HEK293 (cell line): ENCODE results near the gene NOXRED1.

Experiments
- BCL11A ChIP-seq: fragments of 450-650 bp; formaldehyde crosslinking; IDR thresholded peaks from 2 replicates; pipeline ENCODE4 v1.5.1; 2016; ENCODE audit warnings: low read depth, missing biosample characterization, missing genetic modification characterization
- SALL2 ChIP-seq: fragments of 450-650 bp; formaldehyde crosslinking; IDR thresholded peaks from 2 replicates; pipeline ENCODE4 v1.5.0; 2017; ENCODE audit warnings: missing biosample characterization, mild to moderate bottlenecking, missing genetic modification characterization, borderline replicate concordance
- YY1 ChIP-seq: fragments of 450-650 bp; formaldehyde crosslinking; IDR thresholded peaks from 2 replicates; pipeline ENCODE4 v1.5.1; 2018; ENCODE audit warnings: missing biosample characterization, missing genetic modification characterization
- ZNF174 ChIP-seq: fragments of 450-650 bp; formaldehyde crosslinking; IDR thresholded peaks from 2 replicates; pipeline ENCODE4 v1.5.0; 2017; ENCODE audit warnings: missing biosample characterization, mild to moderate bottlenecking, missing genetic modification characterization
- ZNF2 ChIP-seq: fragments of 450-650 bp; formaldehyde crosslinking; IDR thresholded peaks from 2 replicates; pipeline ENCODE4 v1.5.1; 2016; ENCODE audit warnings: missing biosample characterization, missing genetic modification characterization
- ZNF324 ChIP-seq: fragments of 450-650 bp; formaldehyde crosslinking; IDR thresholded peaks from 2 replicates; pipeline ENCODE4 v1.5.1; 2016; ENCODE audit warnings: missing biosample characterization, missing genetic modification characterization
- ZNF350 ChIP-seq: fragments of 450-650 bp; formaldehyde crosslinking; IDR thresholded peaks from 2 replicates; pipeline ENCODE4 v1.5.0; 2017; ENCODE audit warnings: missing biosample characterization, mild to moderate bottlenecking, missing genetic modification characterization
- ZNF391 ChIP-seq: fragments of 450-650 bp; formaldehyde crosslinking; IDR thresholded peaks from 2 replicates; pipeline ENCODE4 v1.5.1; 2016; ENCODE audit warnings: low read depth, missing biosample characterization, missing genetic modification characterization, borderline replicate concordance
- ZNF626 ChIP-seq: fragments of 450-650 bp; sonication (Bioruptor Pico); formaldehyde crosslinking; IDR thresholded peaks from 2 replicates; pipeline ENCODE4 v1.5.1; 2018; ENCODE audit warnings: missing biosample characterization, missing genetic modification characterization, inconsistent platforms
- ZNF830 ChIP-seq: fragments of 450-650 bp; IDR thresholded peaks from 2 replicates; pipeline ENCODE4 v1.5.0; 2018; ENCODE audit warnings: missing biosample characterization, missing genetic modification characterization, low read depth, mild to moderate bottlenecking, moderate library complexity
- TF ChIP-seq, protein P1 (sequence below): fragments of 450-650 bp; formaldehyde crosslinking; IDR thresholded peaks from 2 replicates; pipeline ENCODE4 v1.5.1; 2016; ENCODE audit warnings: missing biosample characterization, missing genetic modification characterization
- TF ChIP-seq, protein P2 (sequence below): fragments of 450-650 bp; formaldehyde crosslinking; IDR thresholded peaks from 2 replicates; pipeline ENCODE4 v1.5.1; 2016; ENCODE audit warnings: missing biosample characterization, missing genetic modification characterization
- TF ChIP-seq, protein P3 (sequence below): fragments of 450-650 bp; formaldehyde crosslinking; IDR thresholded peaks from 2 replicates; pipeline ENCODE4 v1.5.1; 2016; ENCODE audit warnings: missing biosample characterization, missing genetic modification characterization

- TF ChIP-seq, protein P1, sequence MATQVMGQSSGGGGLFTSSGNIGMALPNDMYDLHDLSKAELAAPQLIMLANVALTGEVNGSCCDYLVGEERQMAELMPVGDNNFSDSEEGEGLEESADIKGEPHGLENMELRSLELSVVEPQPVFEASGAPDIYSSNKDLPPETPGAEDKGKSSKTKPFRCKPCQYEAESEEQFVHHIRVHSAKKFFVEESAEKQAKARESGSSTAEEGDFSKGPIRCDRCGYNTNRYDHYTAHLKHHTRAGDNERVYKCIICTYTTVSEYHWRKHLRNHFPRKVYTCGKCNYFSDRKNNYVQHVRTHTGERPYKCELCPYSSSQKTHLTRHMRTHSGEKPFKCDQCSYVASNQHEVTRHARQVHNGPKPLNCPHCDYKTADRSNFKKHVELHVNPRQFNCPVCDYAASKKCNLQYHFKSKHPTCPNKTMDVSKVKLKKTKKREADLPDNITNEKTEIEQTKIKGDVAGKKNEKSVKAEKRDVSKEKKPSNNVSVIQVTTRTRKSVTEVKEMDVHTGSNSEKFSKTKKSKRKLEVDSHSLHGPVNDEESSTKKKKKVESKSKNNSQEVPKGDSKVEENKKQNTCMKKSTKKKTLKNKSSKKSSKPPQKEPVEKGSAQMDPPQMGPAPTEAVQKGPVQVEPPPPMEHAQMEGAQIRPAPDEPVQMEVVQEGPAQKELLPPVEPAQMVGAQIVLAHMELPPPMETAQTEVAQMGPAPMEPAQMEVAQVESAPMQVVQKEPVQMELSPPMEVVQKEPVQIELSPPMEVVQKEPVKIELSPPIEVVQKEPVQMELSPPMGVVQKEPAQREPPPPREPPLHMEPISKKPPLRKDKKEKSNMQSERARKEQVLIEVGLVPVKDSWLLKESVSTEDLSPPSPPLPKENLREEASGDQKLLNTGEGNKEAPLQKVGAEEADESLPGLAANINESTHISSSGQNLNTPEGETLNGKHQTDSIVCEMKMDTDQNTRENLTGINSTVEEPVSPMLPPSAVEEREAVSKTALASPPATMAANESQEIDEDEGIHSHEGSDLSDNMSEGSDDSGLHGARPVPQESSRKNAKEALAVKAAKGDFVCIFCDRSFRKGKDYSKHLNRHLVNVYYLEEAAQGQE (tag by site-specific recombination), result no peak
- TF ChIP-seq ZNF830 (tag by site-specific recombination) (no peak), ZNF350 (tag by site-specific recombination) (no peak), YY1 (tag by site-specific recombination) (no peak), ZNF391 (tag by site-specific recombination) (no peak), ZNF2 (tag by site-specific recombination) (no peak), ZNF324 (no peak), SALL2 (no peak), BCL11A (no peak), ZNF174 (tag by site-specific recombination) (no peak), ZNF626 (tag by site-specific recombination) (no peak)
- TF ChIP-seq, protein P2, sequence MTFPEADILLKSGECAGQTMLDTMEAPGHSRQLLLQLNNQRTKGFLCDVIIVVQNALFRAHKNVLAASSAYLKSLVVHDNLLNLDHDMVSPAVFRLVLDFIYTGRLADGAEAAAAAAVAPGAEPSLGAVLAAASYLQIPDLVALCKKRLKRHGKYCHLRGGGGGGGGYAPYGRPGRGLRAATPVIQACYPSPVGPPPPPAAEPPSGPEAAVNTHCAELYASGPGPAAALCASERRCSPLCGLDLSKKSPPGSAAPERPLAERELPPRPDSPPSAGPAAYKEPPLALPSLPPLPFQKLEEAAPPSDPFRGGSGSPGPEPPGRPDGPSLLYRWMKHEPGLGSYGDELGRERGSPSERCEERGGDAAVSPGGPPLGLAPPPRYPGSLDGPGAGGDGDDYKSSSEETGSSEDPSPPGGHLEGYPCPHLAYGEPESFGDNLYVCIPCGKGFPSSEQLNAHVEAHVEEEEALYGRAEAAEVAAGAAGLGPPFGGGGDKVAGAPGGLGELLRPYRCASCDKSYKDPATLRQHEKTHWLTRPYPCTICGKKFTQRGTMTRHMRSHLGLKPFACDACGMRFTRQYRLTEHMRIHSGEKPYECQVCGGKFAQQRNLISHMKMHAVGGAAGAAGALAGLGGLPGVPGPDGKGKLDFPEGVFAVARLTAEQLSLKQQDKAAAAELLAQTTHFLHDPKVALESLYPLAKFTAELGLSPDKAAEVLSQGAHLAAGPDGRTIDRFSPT, result no peak
- TF ChIP-seq, protein P3, sequence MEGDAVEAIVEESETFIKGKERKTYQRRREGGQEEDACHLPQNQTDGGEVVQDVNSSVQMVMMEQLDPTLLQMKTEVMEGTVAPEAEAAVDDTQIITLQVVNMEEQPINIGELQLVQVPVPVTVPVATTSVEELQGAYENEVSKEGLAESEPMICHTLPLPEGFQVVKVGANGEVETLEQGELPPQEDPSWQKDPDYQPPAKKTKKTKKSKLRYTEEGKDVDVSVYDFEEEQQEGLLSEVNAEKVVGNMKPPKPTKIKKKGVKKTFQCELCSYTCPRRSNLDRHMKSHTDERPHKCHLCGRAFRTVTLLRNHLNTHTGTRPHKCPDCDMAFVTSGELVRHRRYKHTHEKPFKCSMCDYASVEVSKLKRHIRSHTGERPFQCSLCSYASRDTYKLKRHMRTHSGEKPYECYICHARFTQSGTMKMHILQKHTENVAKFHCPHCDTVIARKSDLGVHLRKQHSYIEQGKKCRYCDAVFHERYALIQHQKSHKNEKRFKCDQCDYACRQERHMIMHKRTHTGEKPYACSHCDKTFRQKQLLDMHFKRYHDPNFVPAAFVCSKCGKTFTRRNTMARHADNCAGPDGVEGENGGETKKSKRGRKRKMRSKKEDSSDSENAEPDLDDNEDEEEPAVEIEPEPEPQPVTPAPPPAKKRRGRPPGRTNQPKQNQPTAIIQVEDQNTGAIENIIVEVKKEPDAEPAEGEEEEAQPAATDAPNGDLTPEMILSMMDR, result no peak
These were observed 3.1 kb upstream of the NOXRED1 start for GRCh38 chr14:77426396-77426795.
